GM15510 (cell line): ENCODE measurements around the gene SNAPC4.

Source experiments
- POLR2A ChIP-seq: IDR thresholded peaks from 3 replicates; pipeline ENCODE4 v1.6.1; 2011; ENCODE audit warnings: borderline replicate concordance; ENCODE audit not compliant: insufficient read length; ENCODE audit errors: extremely low read depth

SNAPC4 gene

DNA sequence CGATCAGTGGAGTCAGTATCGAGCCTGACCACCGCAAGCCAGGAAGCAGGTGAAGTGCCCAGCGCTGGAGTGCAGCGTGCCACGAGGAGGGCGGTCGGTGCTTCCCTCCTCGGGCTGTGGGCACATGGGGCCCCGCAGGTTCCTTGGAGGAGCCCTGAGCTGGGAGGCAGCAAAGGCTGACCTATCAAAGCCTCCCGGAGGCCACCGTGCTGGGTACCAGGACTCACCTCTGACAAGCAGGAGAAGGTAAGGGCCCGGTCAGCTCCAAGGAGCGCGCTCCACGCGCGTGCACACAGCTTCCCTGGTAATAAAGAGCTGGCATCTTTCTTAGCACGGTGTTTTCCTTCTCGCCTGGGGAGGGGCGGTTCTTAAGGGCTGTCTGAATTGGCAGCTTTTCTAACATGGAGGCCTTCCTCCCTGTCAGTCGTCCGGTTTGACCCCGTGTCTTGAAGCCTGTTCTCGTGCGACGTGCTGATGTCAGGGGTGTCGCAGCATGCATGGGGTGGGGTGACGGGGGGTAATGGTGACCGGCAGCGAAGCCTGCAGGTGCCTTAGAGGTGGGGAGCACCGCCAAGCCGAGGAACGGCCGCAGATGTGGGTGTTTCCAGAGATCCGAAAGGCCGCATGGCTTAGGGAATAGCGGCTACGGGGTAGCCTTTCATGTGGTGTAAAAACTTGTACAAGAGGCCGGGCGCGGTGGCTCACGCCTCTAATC, 23.6 kb upstream of the SNAPC4 start:
- TF ChIP-seq POLR2A, result no peak

DNA sequence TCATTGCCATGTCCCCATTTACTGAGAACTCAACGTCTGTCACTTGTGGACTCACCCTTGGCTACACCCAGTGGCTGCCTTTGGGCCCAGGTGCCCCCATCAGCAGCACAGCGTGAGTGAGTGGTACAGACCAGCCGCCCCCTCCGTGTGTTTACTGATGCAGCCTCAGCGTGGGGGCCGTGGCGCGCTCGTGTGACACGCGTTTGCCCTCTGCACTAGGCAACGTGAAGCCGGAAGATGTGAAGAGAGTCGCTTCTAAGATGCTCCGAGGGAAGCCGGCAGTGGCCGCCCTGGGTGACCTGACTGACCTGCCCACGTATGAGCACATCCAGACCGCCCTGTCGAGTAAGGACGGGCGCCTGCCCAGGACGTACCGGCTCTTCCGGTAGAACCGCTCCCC, 22.9 kb upstream of the SNAPC4 start:
- no peak for TF ChIP-seq POLR2A

DNA sequence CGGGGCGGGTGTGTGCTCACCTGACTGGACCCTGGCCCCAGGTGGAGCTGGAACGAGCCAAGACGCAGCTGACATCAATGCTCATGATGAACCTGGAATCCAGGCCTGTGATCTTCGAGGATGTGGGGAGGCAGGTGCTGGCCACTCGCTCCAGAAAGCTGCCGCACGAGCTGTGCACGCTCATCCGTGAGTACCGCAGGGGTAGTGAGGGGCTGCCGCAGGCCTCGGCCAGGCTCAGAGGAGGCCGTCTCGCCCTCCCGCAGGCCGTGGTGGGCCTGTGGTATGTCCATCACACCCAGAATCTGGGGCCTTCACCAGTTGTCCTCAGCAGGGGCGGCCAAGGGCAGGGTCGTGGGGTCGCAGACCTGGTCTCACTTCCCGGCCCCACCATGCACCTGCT, 21.8 kb upstream of the SNAPC4 start:
- no peak for TF ChIP-seq POLR2A

DNA sequence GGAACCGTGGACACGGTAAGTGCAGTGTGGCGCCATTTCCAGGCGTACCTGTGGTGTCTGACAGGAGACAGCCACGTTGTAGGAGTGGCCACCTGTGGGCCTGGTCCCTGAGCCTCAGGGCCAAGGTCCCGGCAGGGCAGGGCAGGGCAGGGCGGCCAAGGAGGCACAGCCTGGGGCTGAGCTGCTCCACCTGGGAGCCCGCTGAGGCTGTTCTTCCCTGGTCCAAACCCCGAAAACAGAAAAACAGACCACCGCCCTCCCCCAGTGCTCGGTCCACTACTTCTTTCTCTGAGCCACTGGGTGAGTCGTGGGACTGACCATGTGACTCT, 19.1 kb upstream of the SNAPC4 start:
- no peak for TF ChIP-seq POLR2A

DNA sequence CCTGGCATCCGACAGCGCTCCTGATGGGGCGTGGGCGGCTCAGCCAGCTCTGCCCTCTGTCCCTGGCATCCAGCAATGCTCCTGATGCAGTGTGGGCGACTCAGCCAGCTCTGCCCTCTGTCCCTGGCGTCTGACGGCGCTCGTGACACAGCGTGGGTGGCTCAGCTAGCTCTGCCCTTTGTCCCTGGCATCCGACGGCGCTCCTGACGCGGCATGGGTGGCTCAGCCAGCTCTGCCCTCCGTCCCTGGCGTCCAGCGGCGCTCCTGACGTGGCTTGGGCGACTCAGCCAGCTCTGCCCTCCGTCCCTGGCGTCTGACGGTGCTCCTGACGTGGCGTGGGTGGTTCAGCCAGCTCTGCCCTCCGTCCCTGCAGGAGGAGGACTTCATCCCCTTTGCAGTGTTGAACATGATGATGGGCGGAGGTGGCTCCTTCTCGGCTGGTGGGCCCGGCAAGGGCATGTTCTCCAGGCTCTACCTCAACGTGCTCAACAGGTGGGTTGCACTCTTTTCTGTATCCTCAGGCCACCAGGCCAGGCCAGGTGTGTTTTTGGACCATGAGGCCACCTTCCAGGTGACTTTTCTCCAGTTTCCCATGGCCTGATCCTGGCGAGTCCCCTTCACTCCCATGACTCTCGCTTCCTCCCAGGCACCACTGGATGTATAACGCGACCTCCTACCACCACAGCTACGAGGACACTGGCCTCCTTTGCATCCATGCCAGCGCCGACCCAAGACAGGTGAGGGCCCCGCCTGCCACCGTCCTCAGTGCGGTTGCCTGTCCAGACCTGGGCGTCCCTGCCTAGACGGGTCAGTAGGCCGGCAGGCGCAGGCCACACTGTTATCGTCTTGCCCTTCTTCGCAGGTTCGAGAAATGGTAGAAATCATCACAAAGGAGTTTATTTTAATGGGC, 18.5 kb upstream of the SNAPC4 start:
- TF ChIP-seq POLR2A, result no peak

DNA sequence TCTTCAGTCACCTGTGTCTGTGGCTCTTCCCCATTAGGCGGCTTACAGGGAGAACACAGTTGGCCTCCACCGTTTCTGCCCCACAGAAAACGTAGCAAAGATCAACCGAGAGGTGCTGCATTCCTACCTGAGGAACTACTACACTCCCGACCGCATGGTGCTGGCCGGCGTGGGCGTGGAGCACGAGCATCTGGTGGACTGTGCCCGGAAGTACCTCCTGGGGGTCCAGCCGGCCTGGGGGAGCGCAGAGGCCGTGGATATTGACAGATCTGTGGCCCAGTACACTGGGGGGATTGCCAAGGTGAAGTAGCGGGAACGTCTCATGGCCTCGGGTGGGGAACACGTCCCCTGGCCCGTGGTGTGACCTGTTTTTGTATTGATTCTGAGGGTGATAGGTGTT, 16.9 kb upstream of the SNAPC4 start:
- TF ChIP-seq POLR2A, result no peak

DNA sequence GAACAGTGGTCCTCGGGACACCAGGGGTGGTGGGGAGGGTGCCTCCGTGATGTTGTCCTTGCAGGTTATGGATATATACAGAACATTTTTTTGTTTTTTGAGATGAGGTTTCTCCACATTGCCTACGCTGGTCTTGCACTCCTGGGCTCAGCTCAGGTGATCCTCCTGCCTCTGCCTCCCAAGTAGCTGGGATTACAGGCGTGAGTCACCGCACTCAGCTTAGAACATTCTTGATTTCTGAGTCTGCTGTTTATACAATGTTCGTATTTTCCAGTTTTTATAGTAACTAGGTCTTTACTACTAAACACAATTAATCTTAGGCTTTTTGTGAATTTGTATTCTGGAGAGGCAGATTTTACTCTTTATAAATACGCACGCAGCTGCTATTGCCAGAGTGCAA, 16.5 kb upstream of the SNAPC4 start:
- no peak for TF ChIP-seq POLR2A

DNA sequence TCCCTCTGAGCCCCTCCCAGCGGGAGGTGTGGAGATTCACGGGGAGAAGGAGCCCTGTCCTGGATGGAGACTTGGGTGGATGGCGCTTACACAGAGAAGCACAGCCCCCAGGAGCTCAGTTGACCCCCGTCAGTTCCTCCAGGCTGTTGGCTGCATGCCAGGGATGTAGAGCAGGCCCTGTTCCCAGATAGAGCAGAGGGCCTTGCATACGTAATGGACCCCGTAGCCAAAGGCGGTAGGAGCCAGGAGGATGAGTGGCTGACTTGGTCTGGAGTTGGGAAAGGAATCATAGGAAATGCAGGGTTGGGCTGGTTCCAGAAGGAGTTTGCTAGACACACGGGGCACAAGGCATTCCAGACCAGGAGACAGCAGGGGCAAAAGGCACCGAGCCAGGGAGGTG, 13.0 kb upstream of the SNAPC4 start:
- no peak for TF ChIP-seq POLR2A

DNA sequence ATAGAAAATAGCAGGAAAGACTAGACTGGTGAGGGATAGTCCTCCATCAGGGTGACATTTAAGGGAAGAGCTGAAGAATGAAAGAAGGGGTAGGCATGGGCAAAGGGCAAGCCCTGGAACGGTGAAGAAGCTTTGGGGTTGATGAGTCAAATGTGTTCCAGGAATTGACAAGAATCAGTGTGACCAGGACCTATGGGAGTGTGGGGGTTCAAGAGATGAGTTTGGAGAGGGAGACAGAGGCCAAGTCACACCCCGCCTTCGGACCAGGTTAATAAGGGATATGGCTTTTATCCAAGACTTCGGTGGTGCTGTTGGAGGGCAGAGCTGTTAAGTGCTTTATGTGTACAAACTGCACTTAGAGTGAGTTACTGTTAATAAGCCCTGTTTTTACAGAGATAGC, 11.4 kb upstream of the SNAPC4 start:
- TF ChIP-seq POLR2A, result no peak

DNA sequence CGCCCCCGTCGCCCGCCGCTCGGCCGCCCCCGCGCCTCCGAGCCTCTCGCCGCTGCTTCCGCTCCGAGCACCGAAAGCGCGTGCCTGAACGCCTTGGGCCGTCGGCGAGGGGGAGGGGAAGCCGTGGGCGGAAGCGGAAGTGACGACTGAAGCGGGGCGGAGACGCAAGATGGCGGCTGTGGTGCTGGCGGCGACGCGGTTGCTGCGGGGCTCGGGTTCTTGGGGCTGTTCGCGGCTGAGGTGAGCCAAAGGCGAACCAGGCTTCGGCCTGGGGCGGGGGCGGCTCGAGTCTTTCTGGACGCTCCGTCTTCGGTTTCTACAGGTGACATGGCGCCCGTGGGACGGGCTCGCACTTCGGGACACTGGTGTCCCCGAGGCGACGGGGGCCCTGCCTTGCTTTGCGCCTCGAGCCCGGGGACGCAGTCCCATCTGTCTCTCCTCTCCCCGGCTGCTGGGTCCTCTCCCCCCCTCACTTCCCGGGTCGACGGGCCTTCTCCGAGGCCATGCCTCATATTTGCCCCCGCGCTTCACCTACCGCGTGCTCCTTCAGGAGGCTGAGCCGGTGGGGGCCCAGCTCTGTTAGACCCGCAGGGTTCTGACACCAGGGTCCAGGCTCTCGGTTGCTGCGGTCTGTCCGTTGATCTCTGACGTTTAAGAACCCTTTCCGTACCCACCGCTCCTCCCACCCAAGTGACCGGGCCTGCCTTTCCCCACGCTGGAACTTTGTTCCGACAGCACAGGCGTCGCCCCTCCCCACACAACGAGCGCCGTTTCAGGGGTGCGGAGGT, 10.7 kb upstream of the SNAPC4 start, which contains the start of the genes ENTR1 and PMPCA:
ENTR1 (minus strand) TSS at position 115 of the 788 bp plus-strand sequence. CDS start 217 bp downstream, outside the sequence.
PMPCA (plus strand) TSS at position 159 of the 788 bp plus-strand sequence; CDS start at position 170, 11 bp downstream.
- peak; percentile 96 for TF ChIP-seq POLR2A

DNA sequence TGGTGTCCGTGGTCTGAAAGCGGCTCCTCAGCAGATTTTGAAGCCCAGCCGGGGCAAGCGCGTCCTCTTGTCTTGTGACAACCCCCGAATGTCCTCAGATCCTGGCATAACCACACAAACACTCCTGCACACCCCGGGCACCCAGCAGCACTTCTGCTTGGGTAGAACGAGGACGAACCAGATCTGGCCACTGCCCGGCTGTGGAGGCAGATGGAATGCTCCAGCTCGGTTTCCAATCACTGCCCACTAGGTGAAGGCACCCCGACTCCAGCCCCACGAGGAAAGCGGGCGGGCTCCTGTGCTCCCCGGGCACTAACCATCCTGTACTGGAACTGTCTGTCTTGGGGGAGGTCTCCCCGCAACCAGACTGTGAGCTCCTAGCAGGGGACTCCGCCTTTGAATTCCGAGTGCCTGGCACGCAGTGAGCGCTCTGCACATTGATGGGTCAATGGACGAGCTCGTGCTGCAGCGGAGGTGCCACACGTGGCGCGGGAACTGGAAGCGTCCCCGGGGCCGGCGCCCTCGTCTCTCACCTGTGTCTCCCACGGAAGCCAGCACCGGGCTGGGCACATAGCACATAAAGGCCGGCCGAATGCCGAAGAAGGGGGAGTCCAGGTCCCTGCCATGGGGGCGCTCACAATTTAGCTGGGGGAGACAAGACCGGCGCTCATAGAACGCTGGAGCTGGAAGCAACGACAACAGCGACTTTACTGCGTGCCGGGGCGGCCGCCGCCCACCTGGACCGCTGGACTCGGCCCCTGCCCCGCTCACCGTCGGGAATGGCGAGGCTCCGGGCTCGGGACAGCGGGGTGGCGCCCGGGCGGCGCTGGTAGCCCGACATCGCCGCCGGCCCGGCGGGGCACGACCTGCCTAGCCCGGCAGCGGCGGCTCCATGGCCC, 9.8 kb upstream of the SNAPC4 start:
- no peak for TF ChIP-seq POLR2A

DNA sequence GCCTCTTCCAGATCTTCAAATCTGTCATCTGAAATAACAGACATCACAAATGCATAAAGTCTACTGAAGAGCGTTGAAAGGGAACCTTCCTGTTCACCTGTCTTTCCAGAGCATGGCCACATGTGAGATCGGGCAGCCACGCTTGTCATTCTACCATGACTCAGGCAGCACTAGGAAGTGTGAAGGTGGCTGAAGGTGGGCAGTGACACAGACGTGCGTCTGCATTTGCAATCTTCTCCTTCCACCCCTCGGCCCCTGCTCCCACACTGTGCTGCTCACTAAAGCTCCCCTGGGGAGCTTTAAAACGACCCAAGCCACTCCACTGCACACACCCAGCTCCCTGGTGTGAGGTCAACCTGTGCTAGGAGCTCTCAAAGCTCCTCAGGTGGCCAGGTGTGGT, 7.9 kb upstream of the SNAPC4 start:
- TF ChIP-seq POLR2A, result no peak

DNA sequence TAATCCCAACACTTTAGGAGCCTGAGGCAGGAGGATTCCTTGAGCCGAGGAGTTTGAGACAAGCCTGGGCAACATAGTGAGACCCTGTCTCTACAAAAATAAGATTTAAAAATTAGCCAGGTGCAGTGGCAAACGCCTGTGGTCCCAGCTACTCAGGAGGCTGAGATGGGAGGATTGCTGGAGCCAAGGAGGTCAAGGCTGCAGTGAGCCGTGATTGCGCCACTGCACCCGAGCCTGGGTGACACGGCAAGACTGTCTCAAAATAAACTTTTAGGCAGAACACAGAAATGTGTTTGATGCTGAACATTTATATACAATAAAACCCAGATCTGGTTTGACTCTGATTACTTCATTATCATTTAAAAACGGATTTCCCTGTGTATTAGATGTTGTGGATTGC, 5.5 kb upstream of the SNAPC4 start:
- no peak for TF ChIP-seq POLR2A

DNA sequence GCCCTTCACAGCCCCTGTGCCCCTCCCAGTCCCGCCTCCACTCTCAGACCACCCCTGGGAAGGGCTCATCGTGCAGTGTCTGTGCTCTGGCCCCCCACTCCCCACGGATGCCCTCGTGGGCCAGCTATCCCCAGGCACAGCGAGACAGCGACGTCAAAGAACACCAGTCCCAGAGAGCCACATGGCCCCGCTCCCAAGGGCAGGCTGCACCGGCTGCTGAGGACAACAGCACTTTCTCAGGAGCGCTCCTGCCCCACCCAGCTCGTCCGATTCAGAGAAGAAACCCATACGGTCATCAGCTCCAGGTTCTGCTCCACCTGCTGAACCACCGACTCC, 4.8 kb upstream of the SNAPC4 start:
- TF ChIP-seq POLR2A, result no peak

DNA sequence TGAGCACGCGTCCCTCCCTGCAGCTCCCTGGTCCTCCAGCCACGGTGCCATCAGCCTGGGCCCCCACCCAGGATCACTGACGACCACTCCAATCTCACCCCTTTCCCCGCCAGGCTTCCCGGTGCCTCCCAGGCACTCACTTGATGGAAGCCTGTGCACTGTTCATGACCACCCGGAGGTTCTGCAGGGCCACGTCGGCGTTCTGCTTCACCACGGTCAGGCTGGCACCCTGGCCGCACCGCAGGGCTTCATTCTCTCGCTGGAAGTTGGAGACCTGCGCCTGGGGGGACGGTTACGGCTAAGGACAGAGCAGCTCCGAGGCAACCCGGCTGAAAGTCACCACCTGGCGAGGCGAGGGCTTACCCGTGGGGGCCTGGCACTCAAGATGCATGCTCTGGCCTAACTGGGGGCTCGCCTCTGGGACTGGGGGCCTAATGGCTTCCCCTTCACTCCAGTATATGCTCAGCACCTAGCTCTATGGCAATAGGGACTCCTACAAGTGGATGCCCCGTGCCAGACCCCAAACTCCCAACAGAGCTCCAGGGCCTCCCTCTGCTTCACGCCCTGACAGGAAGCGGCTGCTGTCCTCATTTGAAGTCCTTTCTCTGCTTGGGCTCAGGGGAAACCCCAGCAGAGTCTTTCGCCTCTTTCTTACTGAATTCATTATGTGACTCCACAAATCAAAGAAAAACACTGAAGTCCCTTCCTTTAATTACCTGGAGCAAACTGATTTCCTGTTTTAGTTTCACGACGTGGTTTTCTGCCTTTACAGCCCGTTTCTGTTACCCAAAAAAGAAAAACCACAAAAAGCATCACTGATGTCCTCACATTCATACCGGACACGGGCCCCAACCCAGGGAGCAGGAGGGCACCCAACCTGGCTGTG, 4.2 kb upstream of the SNAPC4 start:
- no peak for TF ChIP-seq POLR2A
